ENCODE data around the gene LPP. TPM values are rescaled to one million over a fixed set of nuclear protein-coding genes. Genes with fewer than 3 reads are reported as not detected.

LPP gene
- total and polyA plus RNA-seq, 9 of the 15 experiments (the other 6 are each of a cell fraction or from before 2014, with no cell fraction given) = 0.07 to 0.18 TPM; not detected in 7

- intact Hi-C loops (cut with micrococcal nuclease) = no loop called here
- POLR2A ChIA-PET = no interaction called here
Observed at GRCh38 chr3:188157407-188157806, 3.5 kb downstream of the LPP start.

GRCh38 chr3:188157971-188158370 is 4.0 kb downstream of the LPP start:
- Histone ChIP-seq H3K9me1 (ENCODE audit: control insufficient read depth, insufficient read depth, low read length) (no peaks in the 10 kb centered on the region), H3K4me3 (no peak overlapping the region), H3K4me2 (ENCODE audit: insufficient read depth, low read length) (no peak overlapping the region), H3K4me1 (replicated peaks in 1 of 2; ENCODE audit: control insufficient read depth in 2 of 2, insufficient read depth in 2 of 2, low read length in 2 of 2) (no peaks in the 10 kb centered on the region; a peak in 1 of 5 replicates), H3K9ac (ENCODE audit: insufficient read depth in 1 of 2, low read depth in 2 of 2, low read length in 2 of 2) (no peak overlapping the region), H4K20me1 (replicated peaks; ENCODE audit: control insufficient read depth, insufficient read depth, low read length) (0 out of 2 replicates have a peak, but pooled peaks cover under 1% of the 10 kb centered on the region), H3K36me3 (ENCODE audit: control insufficient read depth, insufficient read depth, low read length) (no peaks in the 10 kb centered on the region), H2AFZ (ENCODE audit: low read depth, low read length) (no peak overlapping the region), H3K27me3 (ENCODE audit: control insufficient read depth in 2 of 2, insufficient read depth in 2 of 2, low read length in 2 of 2) (peaks cover 0 to 6% of the 10 kb centered on the region in 2 experiments; a peak in 4 of 5 replicates), H3K27ac (ENCODE audit: extremely low read depth, low read depth, low read length) (no peak overlapping the region), H3K9me3 (replicated peaks; ENCODE audit: control insufficient read depth, insufficient read depth, low read depth, low read length) (no peaks in the 10 kb centered on the region), H3K79me2 (ENCODE audit: control insufficient read depth, insufficient read depth, low read length) (no peaks in the 10 kb centered on the region)
- no peak for ATAC-seq
- intact Hi-C loops (cut with micrococcal nuclease) = no loop called here
- TF ChIP-seq PURB (CRISPR knock-in tag; IDR thresholded peaks at IDR 0.05; ENCODE audit: low read depth) (no peak), HEY1 (CRISPR knock-in tag; IDR thresholded peaks at IDR 0.05; ENCODE audit: borderline replicate concordance) (no peak), EP300 (IDR thresholded peaks at IDR 0.05; ENCODE audit: low read length) (no peak), ZNF165 (CRISPR knock-in tag; IDR thresholded peaks at IDR 0.05; ENCODE audit: borderline replicate concordance) (no peak), ZNF347 (CRISPR knock-in tag; IDR thresholded peaks at IDR 0.05; ENCODE audit: low read depth) (no peak), VEZF1 (CRISPR knock-in tag; IDR thresholded peaks at IDR 0.05) (no peak), NFE2L1 (tag; IDR thresholded peaks at IDR 0.05; ENCODE audit: borderline replicate concordance, low read depth) (no peak), THRB (CRISPR knock-in tag; conservative IDR thresholded peaks at IDR 0.05) (no peak), FOXK2 (conservative IDR thresholded peaks at IDR 0.05 in 1 of 2, IDR thresholded peaks at IDR 0.05 in 1 of 2; ENCODE audit: low read depth in 2 of 2) (no peak), SAFB (IDR thresholded peaks at IDR 0.05; ENCODE audit: borderline replicate concordance, low read depth, low read length) (no peak), ATF7 (IDR thresholded peaks at IDR 0.05) (no peak), MEF2D (tag; conservative IDR thresholded peaks at IDR 0.05; ENCODE audit: low read depth) (no peak), ZNF316 (IDR thresholded peaks at IDR 0.05) (no peak)
- ChIA-PET POLR2A (interaction anchor here (0.6 kb wide), 1 partner anchor 43 kb away, joined by 3 read pairs; no protein-coding TSS in a partner anchor), CTCF (ENCODE audit: low intra/inter-chr PET ratio) (no interaction called here)
- DNase-seq (ENCODE audit: extremely low read depth in 1 of 4, low spot score in 3 of 4) = no peak
- WGBS (ENCODE audit: insufficient coverage, low coverage, missing lambda C conversion rate) = 1% methylated on average over 5 of the region's 5 CpGs
- no TSS peak for BruUV-seq (replicated peaks)
- in situ Hi-C loops (cut with MboI) = no loop called here
- FAIRE-seq = no peak

More at GRCh38 chr3:188157407-188157806, 3.5 kb downstream of the LPP start:
- Histone ChIP-seq H3K27me3 (ENCODE audit: control insufficient read depth in 2 of 2, insufficient read depth in 2 of 2, low read length in 2 of 2) (peaks cover 0 to 11% of the 10 kb centered on the region in 2 experiments; a peak in 4 of 5 replicates), H3K9me3 (replicated peaks; ENCODE audit: control insufficient read depth, insufficient read depth, low read depth, low read length) (no peaks in the 10 kb centered on the region), H3K79me2 (ENCODE audit: control insufficient read depth, insufficient read depth, low read length) (no peaks in the 10 kb centered on the region), H3K9me1 (ENCODE audit: control insufficient read depth, insufficient read depth, low read length) (no peaks in the 10 kb centered on the region), H3K9ac (ENCODE audit: insufficient read depth in 1 of 2, low read depth in 2 of 2, low read length in 2 of 2) (no peak overlapping the region), H2AFZ (ENCODE audit: low read depth, low read length) (no peak overlapping the region), H4K20me1 (replicated peaks; ENCODE audit: control insufficient read depth, insufficient read depth, low read length) (0 out of 2 replicates have a peak, but pooled peaks cover 3% of the 10 kb centered on the region), H3K4me2 (ENCODE audit: insufficient read depth, low read length) (no peak overlapping the region), H3K4me3 (no peak overlapping the region), H3K4me1 (replicated peaks in 1 of 2; ENCODE audit: control insufficient read depth in 2 of 2, insufficient read depth in 2 of 2, low read length in 2 of 2) (no peaks in the 10 kb centered on the region; a peak in 1 of 5 replicates), H3K36me3 (ENCODE audit: control insufficient read depth, insufficient read depth, low read length) (no peaks in the 10 kb centered on the region), H3K27ac (ENCODE audit: extremely low read depth, low read depth, low read length) (no peak overlapping the region)
- TF ChIP-seq ASH1L (IDR thresholded peaks at IDR 0.05; ENCODE audit: borderline replicate concordance, low read depth, partially characterized antibody) (no peak), CEBPB (tag; IDR thresholded peaks at IDR 0.05) (no peak)
- FAIRE-seq (no peak), DNase-seq (ENCODE audit: extremely low read depth in 1 of 4, low spot score in 3 of 4) (no peak), ATAC-seq (no peak)
- in situ Hi-C loops (cut with MboI) = no loop called here
- no TSS peak for BruUV-seq (replicated peaks)
- CTCF ChIA-PET (ENCODE audit: low intra/inter-chr PET ratio) = no interaction called here
- WGBS (ENCODE audit: insufficient coverage, low coverage, missing lambda C conversion rate) = 4% methylated on average over 4 of the region's 6 CpGs

Data from K562 (cell line).